Chondrocyte (in vitro differentiated cells): ENCODE data around the gene LMTK2. TPM values are rescaled to one million over a fixed set of nuclear protein-coding genes. Genes with fewer than 3 reads are reported as not detected.
"Not testable (repeated sequence)": the region's sequence is repeated elsewhere in the genome, so short reads cannot be mapped to it uniquely, and the experiment has no call there.

ENCODE experiments used
- DNase-seq: peaks from one replicate; pipeline ENCODE4 v3.0.0; 2021; ENCODE audit warnings: mixed read lengths, low spot score
- H3K27ac Mint-ChIP-seq: one replicate; pipeline ENCODE4 v1.8.0; 2021; ENCODE audit warnings: mild to moderate bottlenecking, moderate library complexity, mixed read lengths; ENCODE audit not compliant: unreplicated experiment
- H3K27me3 Mint-ChIP-seq: 2 replicates; pipeline ENCODE4 v1.8.0; 2021; ENCODE audit warnings: low read depth, mixed read lengths
- H3K36me3 Mint-ChIP-seq: 2 replicates; pipeline ENCODE4 v1.8.0; 2021; ENCODE audit warnings: low read depth, mixed read lengths
- H3K4me1 Mint-ChIP-seq: 2 replicates; pipeline ENCODE4 v1.8.0; 2021; ENCODE audit warnings: low read depth, mild to moderate bottlenecking, mixed read lengths
- H3K4me3 Mint-ChIP-seq: one replicate; pipeline ENCODE4 v1.8.0; 2021; ENCODE audit warnings: mild to moderate bottlenecking, moderate library complexity, mixed read lengths; ENCODE audit not compliant: unreplicated experiment
- H3K9me3 Mint-ChIP-seq: 2 replicates; pipeline ENCODE4 v1.8.0; 2021; ENCODE audit warnings: low read depth, mixed read lengths
- CTCF ChIP-seq: fragments of 200-600 bp; sonication (generic); IDR thresholded peaks from 2 replicates; pipeline ENCODE4 v1.5.0; 2021; ENCODE audit warnings: antibody characterized with exemption, mild to moderate bottlenecking, moderate library complexity
- total RNA-seq: library from RNA; stranded (reverse); gene quantifications from 3 replicates; pipeline ENCODE4 v1.2.1, GENCODE V29; 2021

LMTK2 gene
- total RNA-seq, 1 donor from 2014 or later: 15.0 TPM

- Mint-ChIP-seq H3K4me1 (peaks cover 19% of the 10 kb centered on the region), H3K27ac (no peak overlapping the region), H3K4me3 (no peak overlapping the region), H3K9me3 (peaks cover 6% of the 10 kb centered on the region), H3K36me3 (peaks cover 9% of the 10 kb centered on the region), H3K27me3 (no peaks in the 10 kb centered on the region)
- DNase-seq: peak; percentile 86
- TF ChIP-seq CTCF: no peak
These were observed 108.2 kb downstream of the LMTK2 start for GRCh38 chr7:98214811-98215321.

GRCh38 chr7:98215561-98216495, 109.2 kb downstream of the LMTK2 start:
- no peaks in the 10 kb centered on the region for H3K27me3 Mint-ChIP-seq
- peak; percentile 86 for DNase-seq
- H3K9me3 Mint-ChIP-seq: peaks cover 6% of the 10 kb centered on the region
- peaks cover 19% of the 10 kb centered on the region for H3K4me1 Mint-ChIP-seq
- no peak overlapping the region for H3K4me3 Mint-ChIP-seq
- peaks cover 9% of the 10 kb centered on the region for H3K36me3 Mint-ChIP-seq
- no peak overlapping the region for H3K27ac Mint-ChIP-seq
- TF ChIP-seq CTCF: no peak

- no peak for TF ChIP-seq CTCF
- DNase-seq: peak; percentile 75
- Mint-ChIP-seq H3K4me1 (peaks cover 15% of the 10 kb centered on the region), H3K27me3 (no peaks in the 10 kb centered on the region), H3K27ac (no peak overlapping the region), H3K4me3 (no peak overlapping the region), H3K36me3 (peaks cover 9% of the 10 kb centered on the region), H3K9me3 (peaks cover 6% of the 10 kb centered on the region)
These were observed 110.4 kb downstream of the LMTK2 start for GRCh38 chr7:98216941-98217622.

- no peak overlapping the region for H3K4me3 Mint-ChIP-seq
- H3K36me3 Mint-ChIP-seq: peaks cover 9% of the 10 kb centered on the region
- H3K4me1 Mint-ChIP-seq: peaks cover 15% of the 10 kb centered on the region
- peaks cover 6% of the 10 kb centered on the region for H3K9me3 Mint-ChIP-seq
- TF ChIP-seq CTCF: no peak
- H3K27me3 Mint-ChIP-seq: no peaks in the 10 kb centered on the region
- no peak overlapping the region for H3K27ac Mint-ChIP-seq
- DNase-seq: peak; percentile 90
These were observed 111.2 kb downstream of the LMTK2 start for GRCh38 chr7:98217623-98218582.

GRCh38 chr7:98219382-98219781, 112.7 kb downstream of the LMTK2 start:
- not testable (repeated sequence) for H3K9me3 Mint-ChIP-seq, H3K36me3 Mint-ChIP-seq, H3K27me3 Mint-ChIP-seq, H3K4me3 Mint-ChIP-seq
- peak; percentile 19 for DNase-seq
- Mint-ChIP-seq H3K27ac (peak overlapping the region; percentile 24), H3K4me1 (peaks cover 15% of the 10 kb centered on the region)
